Cerebellar nuclear complex (tissue), 1 donor: Measurements from ENCODE around the gene NECAB2.
"Not testable (repeated sequence)": the region's sequence is repeated elsewhere in the genome, so short reads cannot be mapped to it uniquely, and the experiment has no call there.

ENCODE experiments used
- DNase-seq, 2 experiments: peaks; one replicate each; lab custom pipeline; 2025; lab: John Stamatoyannopoulos, UW

The NECAB2 gene

GRCh38 chr16:83936581-83937165, 31.4 kb upstream of the NECAB2 start:
- DNase-seq = no peak

GRCh38 chr16:83937267-83937666, 30.8 kb upstream of the NECAB2 start:
- DNase-seq = no peak

- DNase-seq = no peak
Observed at GRCh38 chr16:83937922-83938885, 29.8 kb upstream of the NECAB2 start.

GRCh38 chr16:83939266-83939855, 28.7 kb upstream of the NECAB2 start:
- DNase-seq = no peak

GRCh38 chr16:83940119-83940518, 27.9 kb upstream of the NECAB2 start:
- no peak for DNase-seq

- DNase-seq = no peak
Observed at GRCh38 chr16:83940630-83941378, 27.2 kb upstream of the NECAB2 start.

- not testable (repeated sequence) for DNase-seq
Observed at GRCh38 chr16:83941546-83941945, 26.5 kb upstream of the NECAB2 start.

GRCh38 chr16:83942074-83942473, 26.0 kb upstream of the NECAB2 start:
- DNase-seq = no peak

- DNase-seq = no peak
Observed at GRCh38 chr16:83942815-83943515, 25.1 kb upstream of the NECAB2 start.

GRCh38 chr16:83943516-83944050, 24.5 kb upstream of the NECAB2 start:
- DNase-seq = no peak

GRCh38 chr16:83945587-83945986, 22.5 kb upstream of the NECAB2 start:
- no peak for DNase-seq

- no peak for DNase-seq
Observed at GRCh38 chr16:83946154-83946780, 21.8 kb upstream of the NECAB2 start.

- no peak for DNase-seq
Observed at GRCh38 chr16:83946781-83947566, 21.1 kb upstream of the NECAB2 start.

GRCh38 chr16:83947642-83948234, 20.3 kb upstream of the NECAB2 start:
- no peak for DNase-seq

- no peak for DNase-seq
Observed at GRCh38 chr16:83948914-83949723, 18.9 kb upstream of the NECAB2 start.

- no peak for DNase-seq
Observed at GRCh38 chr16:83949724-83950001, 18.4 kb upstream of the NECAB2 start.

GRCh38 chr16:83950862-83951399, 17.1 kb upstream of the NECAB2 start:
- not testable (repeated sequence) for DNase-seq

- no peak for DNase-seq
Observed at GRCh38 chr16:83951544-83951943, 16.5 kb upstream of the NECAB2 start.

- DNase-seq = no peak
Observed at GRCh38 chr16:83952587-83952939, 15.5 kb upstream of the NECAB2 start.
